Measurements from ENCODE around the gene ZNF75A.

The ZNF75A gene

GRCh38 chr16:3264137-3265036 lies 40.9 kb upstream of the ZNF75A start (continued):
- TF ChIP-seq ZSCAN5A (tag by site-specific recombination; IDR thresholded peaks at IDR 0.05): peak; percentile 55; the same call in 1 of the 2 replicates
- 0 out of 2 replicates have a peak, but pooled peaks have one; percentile 5 for TF ChIP-seq PRDM4 (tag by site-specific recombination; IDR thresholded peaks at IDR 0.05)
- TF ChIP-seq ZNF513 (tag by site-specific recombination; IDR thresholded peaks at IDR 0.05): no peak
- no peak for TF ChIP-seq ZNF302 (tag by site-specific recombination; IDR thresholded peaks at IDR 0.05; ENCODE audit: low read depth)
- no peak for TF ChIP-seq ZNF510 (tag by site-specific recombination; IDR thresholded peaks at IDR 0.05; ENCODE audit: insufficient replicate concordance)
- TF ChIP-seq ZNF416 (tag by site-specific recombination; IDR thresholded peaks at IDR 0.05): no peak
- no peak for TF ChIP-seq ZSCAN23 (tag by site-specific recombination; IDR thresholded peaks at IDR 0.05)
- no peak for TF ChIP-seq ZNF112 (tag by site-specific recombination; IDR thresholded peaks at IDR 0.05)
- no peak; the same call in 1 of the 2 replicates for TF ChIP-seq ZNF37A (tag by site-specific recombination; IDR thresholded peaks at IDR 0.05)
- TF ChIP-seq ZNF202 (tag by site-specific recombination; IDR thresholded peaks at IDR 0.05; ENCODE audit: borderline replicate concordance): no peak
- TF ChIP-seq ZNF214 (tag by site-specific recombination; IDR thresholded peaks at IDR 0.05; ENCODE audit: borderline replicate concordance): no peak
- peak; percentile 31; the same call in 1 of the 2 replicates for TF ChIP-seq ZBTB6 (tag by site-specific recombination; IDR thresholded peaks at IDR 0.05)
- 0 out of 2 replicates have a peak, but pooled peaks have one; percentile 54 for TF ChIP-seq ZNF169 (tag by site-specific recombination; IDR thresholded peaks at IDR 0.05)
- TF ChIP-seq SETDB1 (IDR thresholded peaks at IDR 0.05; ENCODE audit: insufficient read length, low read length): no peak
- no peak; the same call in 1 of the 2 replicates for TF ChIP-seq ZBTB11 (tag by site-specific recombination; conservative IDR thresholded peaks at IDR 0.05; ENCODE audit: low read depth)
- peak; percentile 70 for TF ChIP-seq SP3 (tag by site-specific recombination; IDR thresholded peaks at IDR 0.05)
- no peak for TF ChIP-seq ZNF280C (tag by site-specific recombination; IDR thresholded peaks at IDR 0.05)
- TF ChIP-seq REPIN1 (tag by site-specific recombination; IDR thresholded peaks at IDR 0.05; ENCODE audit: low read depth): no peak
- peak; percentile 93 for TF ChIP-seq IKZF3 (tag by site-specific recombination; IDR thresholded peaks at IDR 0.05)
- peak; percentile 89 for TF ChIP-seq SP7 (tag by site-specific recombination; IDR thresholded peaks at IDR 0.05)
- TF ChIP-seq PRDM1 (tag by site-specific recombination; IDR thresholded peaks at IDR 0.05): peak; percentile 80
- no peak; the same call in 1 of the 2 replicates for TF ChIP-seq ZNF449 (tag by site-specific recombination; IDR thresholded peaks at IDR 0.05)

Measured in HEK293 (cell line).